Ectodermal cell (in vitro differentiated cells): ENCODE measurements around the gene ANO10.
"Not testable (repeated sequence)": the region's sequence is repeated elsewhere in the genome, so short reads cannot be mapped to it uniquely, and the experiment has no call there.

Source experiments
- H3K27ac ChIP-seq: 2 replicates; pipeline ENCODE4 v1.7.0; 2013; ENCODE audit warnings: mild to moderate bottlenecking, low read depth, low read length; ENCODE audit not compliant: insufficient read depth, poor library complexity, severe bottlenecking
- H3K27me3 ChIP-seq: 2 replicates; pipeline ENCODE4 v1.7.0; 2013; ENCODE audit warnings: mild to moderate bottlenecking, low read length; ENCODE audit not compliant: insufficient read depth, control insufficient read depth, poor library complexity, severe bottlenecking
- H3K36me3 ChIP-seq: one replicate; pipeline ENCODE4 v1.7.0; 2013; ENCODE audit warnings: low read length; ENCODE audit not compliant: control insufficient read depth, insufficient read depth
- H3K4me1 ChIP-seq: one replicate; pipeline ENCODE4 v1.7.0; 2013; ENCODE audit warnings: low read length; ENCODE audit not compliant: control insufficient read depth, insufficient read depth
- H3K4me3 ChIP-seq: 2 replicates; pipeline ENCODE4 v1.7.0; 2013; ENCODE audit warnings: low read depth, low read length, control low read depth; ENCODE audit not compliant: insufficient read depth
- H3K9me3 ChIP-seq: 2 replicates; pipeline ENCODE4 v1.7.0; 2013; ENCODE audit warnings: mild to moderate bottlenecking, low read length, moderate library complexity; ENCODE audit not compliant: control insufficient read depth
- WGBS, 2 experiments: methylation state at CpG; one replicate each; pipeline ENCODE4 v1.1.7; 2013; ENCODE audit warnings: missing lambda C conversion rate in 2 of 2; 5-methylcytosine and 5-hydroxymethylcytosine counted together

ANO10 gene

DNA sequence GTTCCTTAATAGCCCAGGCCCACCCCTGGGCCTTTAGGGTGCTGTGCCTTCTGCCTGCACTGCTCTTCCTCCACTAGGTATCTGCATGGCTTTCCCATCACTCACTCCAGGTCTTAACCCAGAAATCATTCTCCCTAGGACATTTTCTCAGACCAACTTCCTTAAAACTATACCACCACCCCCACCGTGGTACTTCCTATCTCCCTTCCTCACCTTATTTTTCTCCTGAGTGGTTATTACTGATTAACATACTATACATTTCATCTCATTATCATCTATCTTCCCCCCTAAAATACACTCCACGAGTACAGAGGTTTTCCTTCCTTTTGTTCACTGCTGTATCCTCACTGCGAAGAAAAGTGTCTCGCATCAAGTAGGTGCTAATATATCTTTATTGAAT is 115.2 kb downstream of the ANO10 start:
- Histone ChIP-seq H3K9me3 (no peaks in the 10 kb centered on the region), H3K27me3 (no peaks in the 10 kb centered on the region), H3K4me1 (no peaks in the 10 kb centered on the region), H3K4me3 (no peak overlapping the region), H3K27ac (no peak overlapping the region), H3K36me3 (no peaks in the 10 kb centered on the region)
- WGBS, 2 experiments = 95 to 97% methylated on average over 2 to 3 of the region's 4 CpGs

DNA sequence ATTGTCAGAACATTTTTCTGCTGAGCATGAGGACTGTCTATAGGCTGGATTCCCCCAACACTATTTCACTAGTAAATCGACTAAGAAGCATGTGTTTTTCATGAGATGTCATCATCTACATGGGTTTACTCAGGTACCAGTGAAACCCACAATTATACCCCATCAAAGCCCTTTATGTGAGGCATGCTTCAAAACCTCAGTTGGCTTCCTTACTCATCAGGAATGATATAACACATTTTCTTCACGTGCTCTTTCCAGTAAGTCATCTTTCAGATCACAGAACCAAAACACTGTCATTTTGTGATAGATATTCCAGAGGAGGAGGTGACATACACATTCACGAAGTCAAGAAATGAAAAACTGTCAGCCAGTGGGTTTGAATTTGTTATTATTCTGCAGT is 116.5 kb downstream of the ANO10 start:
- H3K4me1 ChIP-seq = no peaks in the 10 kb centered on the region
- no peaks in the 10 kb centered on the region for H3K9me3 ChIP-seq
- H3K36me3 ChIP-seq = no peaks in the 10 kb centered on the region
- H3K27ac ChIP-seq = no peak overlapping the region
- H3K4me3 ChIP-seq = no peak overlapping the region
- WGBS, 2 experiments = 45 to 67% methylated on average over 2 to 3 of the region's 3 CpGs
- H3K27me3 ChIP-seq = no peaks in the 10 kb centered on the region

GRCh38 chr3:43503067-43503728 is 118.6 kb downstream of the ANO10 start:
- Histone ChIP-seq H3K27ac (no peak overlapping the region), H3K9me3 (no peaks in the 10 kb centered on the region), H3K4me3 (no peak overlapping the region), H3K36me3 (no peaks in the 10 kb centered on the region), H3K27me3 (no peaks in the 10 kb centered on the region), H3K4me1 (peaks cover under 1% of the 10 kb centered on the region)
- WGBS, 2 experiments = 46 to 53% methylated on average over 2 of the region's 2 CpGs

DNA sequence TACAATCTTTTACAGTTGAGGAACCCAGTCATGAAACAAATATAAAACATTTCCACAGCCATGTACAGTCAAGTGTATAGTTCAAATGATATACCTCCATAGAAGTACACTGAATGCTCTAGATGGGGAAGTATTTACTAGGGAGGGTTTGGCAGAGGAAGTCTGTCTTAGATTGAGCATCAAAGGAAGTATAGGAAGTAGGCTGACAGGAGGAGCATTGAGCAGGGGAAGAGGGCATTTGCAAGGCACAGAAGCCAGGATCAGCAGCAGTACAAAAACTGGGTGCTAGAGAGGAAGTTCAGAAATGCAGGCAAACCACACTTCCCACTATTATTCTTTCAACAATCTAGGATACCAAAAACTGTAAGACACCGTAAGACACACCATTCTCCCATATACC is 122.6 kb downstream of the ANO10 start:
- Histone ChIP-seq H3K27me3 (no peaks in the 10 kb centered on the region), H3K4me3 (no peak overlapping the region), H3K9me3 (no peaks in the 10 kb centered on the region), H3K4me1 (peaks cover 20% of the 10 kb centered on the region), H3K27ac (no peak overlapping the region), H3K36me3 (no peaks in the 10 kb centered on the region)
- WGBS, 2 experiments = 100% methylated on average over 1 of the region's 1 CpG; no CpG with 5 or more reads in 1 of the 2 experiments

DNA sequence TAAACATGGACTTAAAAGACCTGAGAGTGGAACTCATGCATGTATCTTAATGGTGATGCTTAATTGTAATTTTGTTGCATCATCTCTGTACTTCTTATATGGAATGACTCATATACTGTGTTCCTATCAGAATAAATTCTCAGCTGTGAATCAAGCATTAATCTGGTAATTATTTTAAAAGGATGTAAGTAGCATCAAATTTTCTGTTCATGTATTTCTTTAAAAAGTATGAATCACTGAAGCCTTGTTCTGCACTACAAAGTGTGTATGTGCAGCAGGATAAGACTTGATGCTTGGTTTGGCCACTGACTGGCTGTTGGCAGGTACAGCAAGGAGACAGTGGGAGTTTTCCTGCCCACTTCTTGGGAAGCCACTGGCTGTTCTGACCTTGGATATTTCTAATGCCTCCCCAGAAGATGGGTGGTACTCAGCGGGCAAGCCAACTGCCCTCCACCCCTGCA is 123.9 kb downstream of the ANO10 start:
- WGBS, 2 experiments = 81 to 100% methylated on average over 1 of the region's 1 CpG
- Histone ChIP-seq H3K27me3 (no peaks in the 10 kb centered on the region), H3K27ac (no peak overlapping the region), H3K9me3 (no peaks in the 10 kb centered on the region), H3K36me3 (no peaks in the 10 kb centered on the region), H3K4me3 (no peak overlapping the region), H3K4me1 (peaks cover 20% of the 10 kb centered on the region)

DNA sequence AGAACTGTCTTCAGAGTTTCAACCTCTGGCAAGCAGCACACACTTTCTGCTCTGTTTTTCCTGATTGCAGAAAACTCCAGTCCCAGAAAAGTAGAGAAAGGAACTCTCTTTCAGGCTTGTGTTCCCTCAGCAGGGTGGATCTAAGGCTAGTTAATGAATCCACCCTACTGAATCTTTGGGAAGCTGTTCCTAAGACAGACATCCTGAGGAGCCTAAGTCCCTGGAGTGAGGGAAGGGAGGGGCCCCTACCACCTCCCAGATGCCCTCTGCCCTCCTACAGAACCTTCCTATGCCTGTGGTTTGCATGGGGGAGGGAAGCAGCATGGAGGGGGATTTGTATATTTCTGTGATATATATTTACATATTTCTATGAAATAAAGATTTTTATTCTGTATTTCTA is 124.4 kb downstream of the ANO10 start:
- H3K4me3 ChIP-seq = no peak overlapping the region
- H3K4me1 ChIP-seq = peaks cover 20% of the 10 kb centered on the region
- H3K27ac ChIP-seq = peak overlapping the region; percentile 58
- H3K27me3 ChIP-seq = no peaks in the 10 kb centered on the region
- no peaks in the 10 kb centered on the region for H3K36me3 ChIP-seq
- H3K9me3 ChIP-seq = no peaks in the 10 kb centered on the region

DNA sequence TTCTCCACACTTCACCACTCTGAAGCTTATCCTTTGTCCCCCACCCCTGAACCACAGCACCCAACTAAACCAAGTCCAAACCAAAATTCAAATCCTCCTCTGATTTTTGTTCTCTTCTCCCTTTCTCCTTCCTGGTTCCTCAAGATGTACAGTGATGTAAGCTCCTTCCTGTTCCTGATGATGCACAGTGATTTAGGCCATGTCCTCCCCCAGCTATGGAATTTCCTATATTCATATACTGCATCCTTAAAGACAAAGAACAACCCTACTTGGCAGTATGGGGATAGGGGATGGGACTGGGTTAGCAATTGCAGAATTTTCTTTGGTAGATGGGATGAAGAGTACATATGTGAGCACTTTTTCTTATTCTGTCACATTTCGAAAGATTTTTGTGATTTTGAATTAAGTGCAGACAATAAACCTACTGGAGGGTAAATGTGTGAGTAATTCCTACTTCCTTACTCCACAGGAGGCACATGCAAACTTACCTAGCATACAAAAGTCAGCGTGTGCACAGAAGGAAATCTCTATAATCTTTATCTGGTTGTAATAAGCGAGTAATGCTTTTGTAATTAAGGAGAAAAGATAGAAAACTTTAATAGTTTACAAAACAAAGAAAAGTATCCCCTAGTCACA is 125.0 kb downstream of the ANO10 start:
- H3K9me3 ChIP-seq = no peaks in the 10 kb centered on the region
- no peaks in the 10 kb centered on the region for H3K36me3 ChIP-seq
- peak overlapping the region; percentile 58 for H3K27ac ChIP-seq
- H3K27me3 ChIP-seq = no peaks in the 10 kb centered on the region
- H3K4me1 ChIP-seq = peaks cover 20% of the 10 kb centered on the region
- no peak overlapping the region for H3K4me3 ChIP-seq
- 90 to 93% methylated on average over 1 of the region's 3 CpGs for WGBS, 2 experiments

DNA sequence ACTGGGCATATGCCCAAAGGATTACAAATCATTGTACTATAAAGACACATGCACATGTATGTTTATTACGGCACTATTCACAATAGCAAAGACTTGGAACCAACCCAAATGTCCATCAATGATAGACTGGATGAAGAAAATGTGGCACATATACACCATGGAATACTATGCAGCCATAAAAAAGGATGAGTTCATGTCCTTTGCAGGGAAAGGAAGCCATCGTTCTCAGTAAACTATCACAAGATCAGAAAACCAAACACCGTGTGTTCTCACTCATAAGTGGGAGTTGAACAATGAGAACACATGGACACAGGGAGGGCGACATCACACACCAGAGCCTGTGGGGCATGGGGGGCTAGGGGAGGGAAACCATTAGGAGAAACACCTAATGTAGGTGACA is 128.9 kb downstream of the ANO10 start:
- 97 to 98% methylated on average over 3 of the region's 4 CpGs for WGBS, 2 experiments
- not testable (repeated sequence) for H3K36me3 ChIP-seq, H3K27me3 ChIP-seq, H3K4me3 ChIP-seq, H3K27ac ChIP-seq, H3K9me3 ChIP-seq
- peaks cover 17% of the 10 kb centered on the region for H3K4me1 ChIP-seq

GRCh38 chr3:43491807-43492206 is 130.0 kb downstream of the ANO10 start:
- not testable (repeated sequence) for H3K27ac ChIP-seq, H3K9me3 ChIP-seq, H3K27me3 ChIP-seq, H3K36me3 ChIP-seq, H3K4me1 ChIP-seq, H3K4me3 ChIP-seq
- 88 to 96% methylated on average over 2 of the region's 3 CpGs for WGBS, 2 experiments

- H3K4me3 ChIP-seq = no peak overlapping the region
- WGBS, 2 experiments = 89 to 93% methylated on average over 6 to 7 of the region's 7 CpGs
- H3K36me3 ChIP-seq = no peaks in the 10 kb centered on the region
- no peaks in the 10 kb centered on the region for H3K27me3 ChIP-seq
- H3K4me1 ChIP-seq = no peaks in the 10 kb centered on the region
- H3K27ac ChIP-seq = no peak overlapping the region
- H3K9me3 ChIP-seq = no peaks in the 10 kb centered on the region
Measured at GRCh38 chr3:43490640-43491185, 131.1 kb downstream of the ANO10 start.
